ENCODE data around the gene PRCD.
"Not testable (repeated sequence)": the region's sequence is repeated elsewhere in the genome, so short reads cannot be mapped to it uniquely, and the experiment has no call there.

PRCD gene

GRCh38 chr17:76506408-76507345 is 33.2 kb upstream of the PRCD start:
- peak; percentile 85 to 94 for DNase-seq

GRCh38 chr17:76508472-76509063 is 31.3 kb upstream of the PRCD start:
- not testable (repeated sequence) for DNase-seq

- DNase-seq = no peak
These were observed 29.0 kb upstream of the PRCD start for GRCh38 chr17:76510831-76511244.

- no peak for DNase-seq
These were observed 28.0 kb upstream of the PRCD start for GRCh38 chr17:76511668-76512365.

- no peak for DNase-seq
These were observed 27.2 kb upstream of the PRCD start for GRCh38 chr17:76512366-76513305.

GRCh38 chr17:76513306-76513692 is 26.5 kb upstream of the PRCD start:
- no peak for DNase-seq

- DNase-seq = not testable (repeated sequence)
These were observed 25.5 kb upstream of the PRCD start for GRCh38 chr17:76514355-76514754.

- DNase-seq = no peak
These were observed 24.4 kb upstream of the PRCD start for GRCh38 chr17:76515274-76515949.

- DNase-seq = no peak
These were observed 22.2 kb upstream of the PRCD start for GRCh38 chr17:76517638-76518038.

GRCh38 chr17:76519048-76519966 is 20.5 kb upstream of the PRCD start:
- DNase-seq = no peak

GRCh38 chr17:76521262-76521661 is 18.6 kb upstream of the PRCD start:
- no peak for DNase-seq

- not testable (repeated sequence) for DNase-seq
These were observed 18.2 kb upstream of the PRCD start for GRCh38 chr17:76521683-76522082.

- DNase-seq = peak; percentile 73 to 84
These were observed 16.5 kb upstream of the PRCD start for GRCh38 chr17:76523084-76524037.

GRCh38 chr17:76524598-76525512 is 15.0 kb upstream of the PRCD start:
- no peak for DNase-seq

GRCh38 chr17:76525513-76525833 is 14.4 kb upstream of the PRCD start:
- not testable (repeated sequence) for DNase-seq

GRCh38 chr17:76527016-76527415 is 12.8 kb upstream of the PRCD start:
- DNase-seq = not testable (repeated sequence)

GRCh38 chr17:76527430-76528111 is 12.3 kb upstream of the PRCD start:
- no peak for DNase-seq

GRCh38 chr17:76528156-76528527 is 11.7 kb upstream of the PRCD start:
- no peak for DNase-seq

Measured in NCI-H524 (cell line).